Colonic mucosa (tissue), 4 donors: ENCODE measurements around the gene MEIS1. TPM values are rescaled to one million over a fixed set of nuclear protein-coding genes. Genes with fewer than 3 reads are reported as not detected.

Experiments used
- DNase-seq: peaks from one replicate; pipeline ENCODE4 v3.0.0-alpha.2; 2020
- H3K27ac ChIP-seq: fragments of 200-600 bp; one replicate; pipeline ENCODE4 v1.8.0; 2021
- H3K27me3 ChIP-seq: fragments of 200-600 bp; one replicate; pipeline ENCODE4 v1.8.0; 2021
- H3K36me3 ChIP-seq: fragments of 200-600 bp; one replicate; pipeline ENCODE4 v1.8.0; 2021
- H3K4me1 ChIP-seq: fragments of 200-600 bp; one replicate; pipeline ENCODE4 v1.8.0; 2021; ENCODE audit warnings: mild to moderate bottlenecking
- H3K4me3 ChIP-seq: fragments of 200-600 bp; one replicate; pipeline ENCODE4 v1.8.0; 2021
- H3K9ac ChIP-seq, 2 donors: one replicate each; pipeline ENCODE4 v1.7.0; 2013; ENCODE audit warnings: control low read depth in 2 of 2, low read depth in 2 of 2, low read length in 2 of 2
- H3K9me3 ChIP-seq: fragments of 200-600 bp; one replicate; pipeline ENCODE4 v1.8.0; 2021
- intact Hi-C: fragments of 100-400 bp; cut with DNase I; formaldehyde crosslinking; loops from one replicate; pipeline ENCODE4 v1.14.1; 2022
- total RNA-seq, 2 donors: library from RNA; stranded (reverse); fragmentation: NEBNext Ultra II Directional in 1 of 2; extraction: Animal tissue kit (Norgen Biotek cat#: 25700) in 1 of 2; gene quantifications; one replicate each; pipeline ENCODE4 v1.2.1, GENCODE V29; 2021
- TF ChIP-seq, protein P1 (sequence below): fragments of 200-600 bp; IDR thresholded peaks from one replicate; pipeline ENCODE4 v1.8.0; 2022; ENCODE audit warnings: antibody characterized with exemption, mild to moderate bottlenecking
- donor health status: healthy.
- donor health status: DM: no; HTN: no; CAD: no.
- donor health status: DM: no; HTN: no; CAD: no.

Gene MEIS1
- total RNA-seq, 2 donors from 2014 or later = 8.9 to 23.1 TPM

DNA sequence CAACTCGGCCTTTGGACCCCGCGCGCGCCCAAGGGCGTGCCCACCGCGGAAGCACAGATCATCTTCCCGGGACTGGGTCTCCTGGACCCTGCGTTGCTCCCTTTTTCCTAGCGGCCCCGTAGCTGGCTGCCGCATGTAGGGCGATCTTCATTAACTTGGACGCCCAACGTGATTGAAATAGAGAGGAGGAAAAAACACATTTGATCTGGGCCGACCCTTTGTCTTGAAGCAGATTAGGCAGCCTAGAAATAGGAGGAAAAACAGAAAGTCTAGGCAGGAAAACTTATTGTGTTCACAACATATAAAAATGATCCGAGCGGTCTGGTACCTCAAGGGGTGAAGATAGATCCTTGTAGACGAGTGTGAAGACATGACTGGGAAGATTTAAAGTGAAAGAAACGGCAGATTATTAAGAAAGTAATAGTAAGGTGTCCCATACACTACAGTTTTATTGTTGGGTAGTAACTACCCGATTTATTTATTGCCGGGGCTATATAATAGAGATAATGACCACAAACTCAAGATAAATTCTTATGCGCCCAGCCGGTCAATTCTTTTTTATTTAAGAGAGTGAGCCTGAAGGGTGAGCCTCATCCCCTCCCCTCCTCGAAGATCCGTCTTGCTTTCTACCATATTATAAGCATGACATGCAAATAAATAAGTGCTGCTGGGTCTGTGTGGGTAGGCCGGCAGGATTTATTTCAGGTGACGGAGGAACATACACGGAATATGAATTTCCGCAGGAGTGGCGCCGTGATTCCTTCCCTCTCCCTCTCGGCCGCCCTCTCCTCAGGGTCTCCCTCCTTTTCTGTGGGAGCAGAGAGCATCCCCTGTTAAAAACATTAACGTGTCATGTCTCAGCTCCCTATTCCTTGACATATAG, 147.4 kb downstream of the MEIS1 start:
- peak overlapping the region; percentile 65 for H3K27ac ChIP-seq
- H3K4me3 ChIP-seq = peak overlapping the region; percentile 5
- H3K27me3 ChIP-seq = peaks cover 47% of the 10 kb centered on the region
- intact Hi-C loops = loop anchor here (10.0 kb wide), 2 partner anchors 102 to 1262 kb away; no protein-coding TSS in a partner anchor
- no peaks in the 10 kb centered on the region for H3K36me3 ChIP-seq
- TF ChIP-seq, protein P1, sequence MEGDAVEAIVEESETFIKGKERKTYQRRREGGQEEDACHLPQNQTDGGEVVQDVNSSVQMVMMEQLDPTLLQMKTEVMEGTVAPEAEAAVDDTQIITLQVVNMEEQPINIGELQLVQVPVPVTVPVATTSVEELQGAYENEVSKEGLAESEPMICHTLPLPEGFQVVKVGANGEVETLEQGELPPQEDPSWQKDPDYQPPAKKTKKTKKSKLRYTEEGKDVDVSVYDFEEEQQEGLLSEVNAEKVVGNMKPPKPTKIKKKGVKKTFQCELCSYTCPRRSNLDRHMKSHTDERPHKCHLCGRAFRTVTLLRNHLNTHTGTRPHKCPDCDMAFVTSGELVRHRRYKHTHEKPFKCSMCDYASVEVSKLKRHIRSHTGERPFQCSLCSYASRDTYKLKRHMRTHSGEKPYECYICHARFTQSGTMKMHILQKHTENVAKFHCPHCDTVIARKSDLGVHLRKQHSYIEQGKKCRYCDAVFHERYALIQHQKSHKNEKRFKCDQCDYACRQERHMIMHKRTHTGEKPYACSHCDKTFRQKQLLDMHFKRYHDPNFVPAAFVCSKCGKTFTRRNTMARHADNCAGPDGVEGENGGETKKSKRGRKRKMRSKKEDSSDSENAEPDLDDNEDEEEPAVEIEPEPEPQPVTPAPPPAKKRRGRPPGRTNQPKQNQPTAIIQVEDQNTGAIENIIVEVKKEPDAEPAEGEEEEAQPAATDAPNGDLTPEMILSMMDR = no peak
- peak overlapping the region in 1 of 2 donors; percentile 59 for H3K9ac ChIP-seq
- H3K9me3 ChIP-seq = no peaks in the 10 kb centered on the region
- peaks cover 2% of the 10 kb centered on the region for H3K4me1 ChIP-seq
- no peak for DNase-seq

DNA sequence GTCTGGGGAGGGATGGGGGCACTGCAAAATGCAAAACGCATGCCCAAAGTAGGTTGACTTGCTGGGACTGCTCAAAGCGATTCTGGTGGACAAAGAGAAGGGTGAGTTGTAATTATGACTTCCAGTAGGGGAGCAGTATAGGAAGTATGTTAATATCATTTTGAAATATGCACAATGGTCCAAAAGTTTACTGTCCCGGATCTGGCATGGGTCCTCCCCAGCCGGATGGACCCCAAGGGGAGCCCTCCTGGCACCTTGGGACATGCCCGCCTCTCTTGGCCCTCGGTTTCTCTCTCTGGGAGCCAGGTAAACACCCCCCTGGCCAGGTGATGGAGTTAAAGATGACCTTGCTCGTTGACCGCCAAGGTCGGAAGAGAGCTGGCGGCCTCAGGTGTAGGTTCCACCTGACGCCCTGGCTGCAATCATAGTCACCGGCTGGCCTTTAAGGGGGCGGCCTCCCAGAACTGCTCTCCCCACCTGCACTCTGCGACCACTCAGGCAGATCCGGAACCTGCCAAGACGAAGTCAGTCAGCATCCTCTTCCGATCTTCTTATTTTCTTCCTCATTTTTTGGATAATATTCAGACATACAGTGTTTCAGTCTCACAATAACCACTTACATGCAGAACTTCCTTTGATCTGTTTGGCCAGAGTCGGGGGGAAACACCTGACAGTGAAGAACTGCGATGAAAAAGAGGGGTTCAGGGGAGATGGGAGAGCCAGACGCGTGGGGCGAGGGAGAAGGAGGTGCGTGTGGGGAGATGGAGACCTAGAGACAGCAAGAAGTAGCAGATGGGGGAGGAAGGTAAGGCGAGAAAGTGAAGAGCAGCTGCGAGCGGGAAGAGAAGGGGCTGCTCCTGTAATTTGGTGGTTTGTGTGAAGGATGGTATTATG, 148.3 kb downstream of the MEIS1 start:
- Histone ChIP-seq H3K9me3 (no peaks in the 10 kb centered on the region), H3K27me3 (peaks cover 38% of the 10 kb centered on the region), H3K4me3 (no peak overlapping the region), H3K9ac (peak overlapping the region in 1 of 2 donors; percentile 17), H3K4me1 (no peaks in the 10 kb centered on the region), H3K27ac (peak overlapping the region; percentile 65), H3K36me3 (no peaks in the 10 kb centered on the region)
- intact Hi-C loops = loop anchor here (10.0 kb wide), 2 partner anchors 102 to 1262 kb away; no protein-coding TSS in a partner anchor
- TF ChIP-seq, protein P1 = no peak
- DNase-seq = no peak

DNA sequence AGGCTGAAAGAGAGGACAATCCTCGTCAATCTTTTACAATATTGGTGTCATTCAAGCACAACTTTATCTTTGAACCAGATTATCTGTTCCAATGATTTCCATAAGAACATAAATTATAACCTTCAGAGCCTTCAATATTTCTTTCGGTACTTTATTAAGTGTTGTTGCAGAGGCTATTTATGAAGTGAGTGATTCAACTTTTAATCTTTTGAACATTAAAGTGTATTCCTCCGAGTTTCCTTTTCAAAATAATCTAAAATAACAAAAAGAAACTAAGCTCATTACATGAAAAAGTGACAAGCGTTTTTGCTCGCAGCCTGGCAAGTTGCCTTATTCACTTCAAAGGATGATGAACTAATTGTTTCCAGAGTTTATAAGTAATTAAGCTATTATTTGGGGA, 149.0 kb downstream of the MEIS1 start:
- H3K27me3 ChIP-seq = peaks cover 31% of the 10 kb centered on the region
- TF ChIP-seq, protein P1 = no peak
- H3K9ac ChIP-seq = no peak overlapping the region
- H3K4me3 ChIP-seq = no peak overlapping the region
- intact Hi-C loops = loop anchor here (10.0 kb wide), 2 partner anchors 101 to 1261 kb away; no protein-coding TSS in a partner anchor
- H3K36me3 ChIP-seq = no peaks in the 10 kb centered on the region
- no peaks in the 10 kb centered on the region for H3K4me1 ChIP-seq
- no peaks in the 10 kb centered on the region for H3K9me3 ChIP-seq
- no peak overlapping the region for H3K27ac ChIP-seq
- no peak for DNase-seq

DNA sequence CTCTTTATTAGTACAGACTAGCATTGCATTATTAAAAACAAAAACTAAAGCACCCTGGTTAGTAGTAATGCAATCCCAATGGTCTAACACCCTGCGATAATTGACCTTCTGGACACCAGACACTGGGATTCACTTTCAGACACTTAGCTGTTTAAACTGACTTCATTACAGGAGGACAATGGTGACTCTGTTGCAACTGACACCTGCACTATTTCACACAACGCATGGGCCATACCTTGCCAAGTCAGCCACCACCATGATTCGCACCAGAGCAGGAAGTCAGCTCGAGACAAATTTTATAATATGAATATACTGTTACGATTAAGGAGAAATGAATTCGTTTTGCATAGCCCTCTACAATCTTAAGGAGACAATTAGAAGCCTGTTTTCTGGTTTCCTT, 150.7 kb downstream of the MEIS1 start:
- Histone ChIP-seq H3K36me3 (no peaks in the 10 kb centered on the region), H3K9ac (no peak overlapping the region), H3K4me1 (no peaks in the 10 kb centered on the region), H3K27me3 (peaks cover 24% of the 10 kb centered on the region), H3K9me3 (no peaks in the 10 kb centered on the region), H3K4me3 (no peak overlapping the region), H3K27ac (no peak overlapping the region)
- DNase-seq = no peak
- intact Hi-C loops = loop anchor here (5.0 to 10.0 kb wide), 3 partner anchors 99 to 1259 kb away; no protein-coding TSS in a partner anchor
- TF ChIP-seq, protein P1 = no peak

DNA sequence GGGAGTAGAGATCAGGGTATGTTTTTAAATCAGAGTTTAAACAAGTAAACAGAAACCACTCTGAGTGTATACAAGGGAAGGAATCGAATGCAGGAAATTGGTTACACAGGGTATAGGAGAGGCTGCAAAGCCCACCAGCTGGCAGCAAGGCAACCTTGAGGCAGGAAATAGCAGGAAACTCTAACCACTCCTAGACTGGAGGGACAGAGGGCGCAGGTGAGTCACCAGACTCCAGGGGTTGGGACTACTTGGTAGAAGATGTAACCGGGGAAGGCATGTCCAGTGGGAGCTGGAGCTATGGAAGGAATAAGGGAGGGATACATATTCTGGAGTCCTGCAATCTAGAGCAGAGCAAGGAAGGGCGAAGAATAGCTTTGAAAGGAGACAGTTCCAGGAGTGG, 152.3 kb downstream of the MEIS1 start:
- no peak overlapping the region for H3K9ac ChIP-seq
- intact Hi-C loops = loop anchor here (5.0 to 10.0 kb wide), 3 partner anchors 98 to 1258 kb away; no protein-coding TSS in a partner anchor
- DNase-seq = no peak

More for the DNA sequence above, 152.3 kb downstream of the MEIS1 start:
- no peaks in the 10 kb centered on the region for H3K36me3 ChIP-seq
- no peaks in the 10 kb centered on the region for H3K4me1 ChIP-seq
- no peak overlapping the region for H3K4me3 ChIP-seq
- H3K27me3 ChIP-seq = peaks cover 10% of the 10 kb centered on the region
- H3K27ac ChIP-seq = no peak overlapping the region
- H3K9me3 ChIP-seq = no peaks in the 10 kb centered on the region
- TF ChIP-seq, protein P1 = no peak
